Ramos (cell line): ENCODE measurements around the gene ANKZF1.

Experiments used
- in situ Hi-C: fragments of 300-500 bp; cut with MboI; formaldehyde crosslinking; loops from one replicate; pipeline ENCODE4 v1.14.3; 2022; ENCODE audit warnings: low sequenced_read_pairs; ENCODE audit not compliant: unreplicated experiment

The ANKZF1 gene

DNA sequence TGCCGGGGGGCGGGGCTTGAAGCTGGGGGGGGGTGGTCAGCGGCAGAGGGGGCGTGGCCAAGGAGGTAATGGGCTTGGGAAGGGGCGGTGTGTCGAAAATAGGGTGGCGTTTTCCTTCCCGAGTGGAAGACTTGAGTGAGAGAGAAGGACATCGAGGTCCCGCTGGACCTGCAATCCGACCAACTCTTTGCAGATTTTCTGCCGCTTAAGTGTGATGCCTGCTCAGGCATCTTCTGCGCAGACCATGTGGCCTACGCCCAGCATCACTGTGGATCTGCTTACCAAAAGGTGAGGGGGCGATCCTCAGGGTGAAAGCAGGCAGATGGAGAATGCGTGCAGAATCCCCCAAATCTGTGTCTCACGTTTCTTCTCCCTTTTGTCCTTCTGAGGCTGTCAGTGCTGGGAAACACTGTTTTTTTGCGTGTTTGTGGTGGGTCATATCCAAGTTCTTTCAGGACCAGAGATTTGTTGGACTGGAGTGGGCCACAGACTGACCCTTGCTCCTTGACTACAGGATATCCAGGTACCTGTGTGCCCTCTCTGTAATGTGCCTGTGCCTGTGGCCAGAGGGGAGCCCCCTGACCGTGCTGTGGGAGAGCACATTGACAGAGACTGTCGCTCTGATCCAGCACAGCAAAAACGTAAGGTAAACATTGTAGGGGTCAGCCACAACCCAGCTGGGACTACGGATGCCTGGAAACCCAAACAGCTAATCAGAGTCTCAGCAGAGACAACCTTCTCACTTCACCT is 22.3 kb upstream of the ANKZF1 start:
- in situ Hi-C loops = loop anchor here (5.0 kb wide), 1 partner anchor 35 kb away; the partner anchor contains the start of gene SLC23A3

DNA sequence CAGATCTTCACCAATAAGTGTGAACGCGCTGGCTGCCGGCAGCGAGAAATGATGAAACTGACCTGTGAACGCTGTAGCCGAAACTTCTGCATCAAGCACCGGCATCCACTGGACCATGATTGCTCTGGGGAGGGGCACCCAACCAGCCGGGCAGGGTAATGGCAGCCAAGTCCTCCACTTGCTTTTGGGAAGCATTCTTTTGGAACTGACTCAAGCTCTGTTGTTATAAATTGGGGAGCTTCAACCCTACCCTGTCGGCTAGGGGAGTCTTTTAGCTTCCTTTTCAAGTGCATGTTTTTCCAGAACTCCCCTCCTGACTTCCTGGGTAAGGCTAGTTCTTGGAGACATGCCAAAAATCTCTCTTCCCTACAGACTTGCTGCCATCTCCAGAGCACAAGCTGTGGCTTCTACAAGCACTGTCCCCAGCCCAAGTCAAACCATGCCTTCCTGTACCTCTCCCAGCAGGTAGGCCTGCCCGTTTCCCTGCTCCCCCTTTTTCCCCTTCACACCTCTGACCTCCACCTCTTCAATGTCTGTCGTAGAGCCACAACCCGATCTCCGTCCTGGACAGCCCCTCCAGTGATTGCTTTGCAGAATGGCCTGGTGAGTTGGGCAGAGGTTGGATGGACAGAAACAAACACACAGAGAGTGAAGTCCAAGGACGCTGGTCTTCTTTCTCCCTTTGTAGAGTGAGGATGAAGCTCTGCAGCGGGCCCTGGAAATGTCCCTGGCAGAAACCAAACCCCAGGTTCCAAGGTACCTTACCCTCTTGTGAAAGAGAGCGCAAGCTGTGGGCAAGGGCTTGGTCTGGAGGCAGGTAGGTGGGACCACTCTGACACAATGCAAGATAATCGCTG is 21.5 kb upstream of the ANKZF1 start:
- in situ Hi-C loops = loop anchor here (5.0 kb wide), 1 partner anchor 36 kb away; the partner anchor contains the start of gene SLC23A3

DNA sequence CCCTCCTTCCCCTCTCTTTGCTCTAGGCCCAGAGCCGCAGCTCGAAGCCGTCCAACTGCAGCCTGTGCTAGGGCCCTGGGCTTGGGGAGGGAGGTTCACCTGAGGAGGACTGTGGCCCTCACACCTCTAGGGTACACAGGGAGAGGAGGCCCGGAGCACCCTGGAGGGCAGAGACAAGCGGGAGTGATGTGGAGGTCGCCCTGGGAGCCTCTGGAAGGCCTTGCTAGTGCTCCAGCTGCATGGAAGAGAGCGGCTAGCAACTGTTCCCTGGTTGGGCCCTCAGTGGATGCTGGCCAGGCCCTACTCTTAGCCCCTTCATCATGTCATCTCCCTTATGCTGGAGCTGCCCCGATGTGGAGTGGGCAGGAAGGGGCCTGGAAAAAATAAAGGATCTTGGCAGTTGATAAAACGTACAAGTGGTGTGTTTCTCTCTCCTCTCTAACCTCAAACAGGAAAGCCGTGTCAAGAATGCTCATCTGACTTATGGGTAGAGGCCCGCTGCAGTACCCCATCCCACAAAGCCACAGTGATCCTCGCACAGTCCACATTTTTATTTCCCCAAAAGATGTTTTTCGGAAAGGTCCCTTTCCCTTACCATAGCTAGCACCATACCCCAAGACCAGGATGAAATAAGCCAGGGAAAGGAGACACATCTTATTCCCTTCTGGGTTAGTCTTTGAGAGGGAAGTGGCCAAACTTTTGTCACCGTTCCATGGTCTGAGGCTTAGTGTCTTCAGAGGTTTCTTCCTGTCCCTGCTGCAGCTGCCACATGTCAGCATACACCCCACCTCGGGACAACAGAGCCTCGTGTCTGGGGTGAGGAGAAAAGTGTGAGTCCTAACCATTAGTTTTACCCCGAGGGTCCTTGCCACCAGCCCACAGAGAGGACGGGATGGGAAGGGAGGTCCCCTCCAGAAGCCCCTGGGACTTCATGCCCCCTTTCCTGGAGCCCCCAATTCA is 20.1 kb upstream of the ANKZF1 start:
- in situ Hi-C loops = loop anchor here (5.0 kb wide), 1 partner anchor 37 kb away; the partner anchor contains the start of gene SLC23A3

DNA sequence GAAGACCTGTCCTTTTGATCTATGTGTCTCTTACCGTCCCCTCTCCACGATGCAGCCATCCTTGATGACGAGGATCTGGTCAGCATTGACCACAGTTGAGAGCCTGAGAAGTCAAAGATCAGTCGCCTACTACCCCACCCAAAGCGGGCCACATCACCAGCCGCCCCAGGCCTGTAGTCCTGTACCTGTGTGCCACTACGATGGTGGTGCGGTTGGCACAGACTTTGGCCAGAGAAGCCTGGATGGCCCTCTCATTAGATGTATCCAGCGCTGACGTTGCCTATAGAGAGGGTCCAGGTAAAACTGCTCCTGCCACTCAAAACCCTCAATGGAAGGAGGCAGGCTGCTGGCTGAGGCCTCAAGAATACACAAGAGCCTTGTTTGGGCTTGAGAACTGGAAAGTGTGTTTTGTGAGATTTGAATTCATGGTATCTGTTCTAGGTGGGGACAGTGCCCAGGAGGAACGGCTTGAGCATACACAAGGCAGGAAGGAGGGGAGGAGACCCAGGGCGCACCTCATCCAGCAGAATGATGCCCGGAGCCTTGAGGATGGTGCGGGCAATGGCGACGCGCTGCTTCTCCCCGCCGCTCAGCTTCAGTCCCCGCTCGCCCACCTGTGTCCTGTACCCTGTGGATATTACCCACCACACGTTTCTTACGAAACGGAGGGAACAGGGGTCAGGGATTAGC is 19.3 kb upstream of the ANKZF1 start:
- in situ Hi-C loops = no loop called here

DNA sequence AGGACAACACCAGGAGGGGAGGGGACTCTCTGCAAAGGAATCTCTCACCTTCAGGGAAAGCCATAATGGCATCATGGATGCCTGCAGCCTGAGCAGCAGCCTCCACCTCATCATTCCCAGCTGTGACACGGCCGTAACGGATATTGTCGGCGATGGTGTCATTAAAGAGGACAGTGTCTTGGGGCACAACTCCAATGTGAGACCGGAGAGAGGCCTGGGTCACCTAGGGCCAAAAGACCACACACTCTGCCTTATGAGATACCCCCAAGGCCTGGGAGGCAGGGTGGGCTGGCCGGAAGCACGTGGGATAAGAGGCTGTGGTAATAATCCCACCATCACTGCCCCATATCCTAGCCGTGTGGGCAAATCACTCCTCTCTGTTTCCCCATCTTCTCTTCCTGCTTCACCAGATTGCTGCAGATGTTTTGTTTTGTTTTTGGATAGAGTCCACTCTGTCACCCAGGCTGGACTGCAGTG is 18.7 kb upstream of the ANKZF1 start:
- in situ Hi-C loops = no loop called here

DNA sequence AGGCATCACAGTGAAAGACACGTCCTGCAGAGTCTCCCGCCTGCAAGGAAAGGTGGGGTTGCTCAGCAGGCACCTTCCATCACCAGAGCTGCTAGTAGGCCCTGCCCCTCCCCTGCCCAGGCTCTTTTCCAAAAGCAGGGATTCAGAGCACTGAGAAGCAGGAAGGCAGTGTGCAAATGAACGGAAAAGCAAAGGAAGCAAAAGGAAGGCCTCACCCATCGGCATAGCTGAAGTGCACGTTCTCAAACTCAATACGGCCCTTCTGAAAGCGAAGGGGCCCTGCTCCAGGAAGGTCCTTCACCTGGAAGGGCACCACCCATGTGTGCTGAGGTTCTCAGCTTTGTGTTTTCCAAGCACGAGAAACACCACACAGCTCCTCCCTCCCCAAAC is 16.6 kb upstream of the ANKZF1 start:
- in situ Hi-C loops = no loop called here

DNA sequence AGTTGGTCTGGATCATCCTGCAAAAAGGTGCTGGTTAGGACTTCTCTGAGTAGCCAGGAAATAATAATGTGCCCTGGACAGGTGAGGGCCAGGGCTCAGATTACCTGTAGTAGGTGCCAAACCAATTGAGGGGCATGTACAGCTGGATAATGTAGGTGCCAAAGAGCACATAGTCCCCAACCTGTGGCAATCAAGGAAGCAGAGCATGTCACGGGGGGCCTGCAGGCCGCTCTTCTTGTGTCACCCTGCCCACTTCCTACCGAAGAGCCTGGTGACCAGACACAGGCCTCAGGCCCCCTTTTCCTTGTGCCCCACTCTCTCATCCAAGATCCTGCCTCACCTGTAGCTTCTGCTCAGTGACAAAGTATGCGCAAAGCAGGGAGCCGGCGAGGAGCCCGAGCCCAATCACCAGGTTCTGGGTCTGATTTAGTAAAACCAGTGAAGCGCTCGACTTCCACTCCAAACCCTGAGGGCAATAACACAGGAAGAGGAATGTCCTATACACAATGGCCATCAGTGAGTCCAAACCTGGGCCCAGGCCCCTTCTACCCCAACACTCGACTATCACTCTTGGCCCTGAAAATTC is 16.0 kb upstream of the ANKZF1 start:
- in situ Hi-C loops = no loop called here

DNA sequence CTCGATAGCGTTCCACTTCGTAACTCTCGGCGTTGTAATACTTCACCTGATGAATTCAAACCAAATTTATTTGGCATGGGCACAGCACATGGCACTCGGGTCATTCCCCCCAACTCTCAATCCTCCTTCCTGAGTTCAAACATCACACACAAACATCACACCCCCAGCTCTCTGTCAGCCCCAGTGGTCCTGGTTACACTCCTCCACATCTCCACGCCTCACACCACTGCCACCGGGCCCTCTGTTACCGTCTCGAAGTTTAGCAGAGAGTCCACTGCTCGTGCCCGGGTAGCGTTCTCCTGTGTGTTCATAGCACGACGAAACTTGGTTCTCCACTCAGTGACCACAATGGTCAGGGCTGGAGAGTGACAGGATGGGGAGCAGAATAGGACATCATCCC is 15.5 kb upstream of the ANKZF1 start:
- in situ Hi-C loops = no loop called here

DNA sequence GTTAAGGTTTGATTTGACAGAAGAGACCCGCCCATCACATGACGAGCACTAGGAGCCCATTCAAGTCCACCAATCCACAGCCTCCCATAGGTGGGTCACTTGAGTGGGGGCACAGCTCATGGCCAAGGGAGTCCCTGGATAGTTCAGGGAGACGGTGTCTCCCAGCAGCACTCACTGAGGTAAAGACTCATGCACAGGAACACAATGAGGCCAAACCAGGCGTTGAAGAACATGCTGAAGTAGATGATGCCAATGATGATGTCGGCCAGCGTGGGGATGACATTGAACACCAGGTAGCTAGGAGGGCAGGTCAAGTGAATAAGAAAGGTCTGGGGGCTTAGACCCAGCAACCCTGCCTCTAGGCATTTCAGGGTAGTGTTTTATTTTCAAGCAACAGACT is 14.8 kb upstream of the ANKZF1 start:
- in situ Hi-C loops = no loop called here

DNA sequence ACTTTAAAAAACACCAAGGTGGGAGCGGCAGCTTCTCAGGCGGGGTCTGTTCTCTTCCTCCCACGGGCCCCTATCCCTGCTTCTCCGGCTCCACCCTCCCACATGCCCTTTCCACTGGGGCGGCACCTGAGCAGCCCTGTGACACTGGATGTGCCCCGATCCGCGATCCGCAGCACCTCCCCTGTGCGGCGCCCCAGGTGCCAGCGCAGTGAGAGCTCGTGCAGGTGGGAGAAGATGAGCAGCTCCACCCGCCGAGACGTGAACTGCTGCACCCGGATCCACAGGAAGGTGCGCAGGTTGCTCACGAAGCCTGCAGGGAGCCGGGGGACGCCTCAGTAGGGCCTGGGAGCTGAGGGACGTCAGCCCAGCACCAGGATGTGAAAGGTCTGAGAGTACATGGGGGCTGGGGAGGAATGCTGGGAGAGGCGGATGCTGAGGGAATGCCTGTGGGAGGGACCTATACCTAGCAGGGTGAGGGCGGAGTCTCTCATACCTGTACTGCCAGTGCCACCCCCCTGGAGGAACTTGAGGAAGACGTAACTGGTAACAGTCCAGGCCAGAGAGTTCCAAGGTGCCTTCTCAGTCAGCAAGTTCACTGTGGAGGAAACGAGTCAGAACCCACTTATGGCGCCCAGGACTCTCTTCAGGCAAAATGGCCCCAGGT is 13.6 kb upstream of the ANKZF1 start:
- in situ Hi-C loops = no loop called here

DNA sequence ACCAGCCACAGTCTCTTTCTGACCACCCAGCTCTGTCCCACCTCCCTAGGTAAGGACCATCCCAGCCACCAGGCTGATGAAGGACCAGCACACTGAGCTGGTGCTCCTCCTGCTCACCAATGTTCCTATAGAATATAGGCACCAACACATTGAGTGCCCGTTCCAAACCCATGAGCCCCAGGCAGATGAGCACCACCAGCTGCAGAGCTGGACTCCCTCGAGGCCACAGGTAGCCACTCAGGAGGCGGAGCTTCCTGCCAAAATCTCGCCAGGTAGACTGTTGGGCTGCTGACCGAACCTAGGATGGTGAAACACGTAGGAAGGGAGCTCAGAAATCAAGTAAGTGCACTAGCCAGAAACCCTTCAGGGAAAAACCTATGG is 13.1 kb upstream of the ANKZF1 start:
- in situ Hi-C loops = no loop called here

DNA sequence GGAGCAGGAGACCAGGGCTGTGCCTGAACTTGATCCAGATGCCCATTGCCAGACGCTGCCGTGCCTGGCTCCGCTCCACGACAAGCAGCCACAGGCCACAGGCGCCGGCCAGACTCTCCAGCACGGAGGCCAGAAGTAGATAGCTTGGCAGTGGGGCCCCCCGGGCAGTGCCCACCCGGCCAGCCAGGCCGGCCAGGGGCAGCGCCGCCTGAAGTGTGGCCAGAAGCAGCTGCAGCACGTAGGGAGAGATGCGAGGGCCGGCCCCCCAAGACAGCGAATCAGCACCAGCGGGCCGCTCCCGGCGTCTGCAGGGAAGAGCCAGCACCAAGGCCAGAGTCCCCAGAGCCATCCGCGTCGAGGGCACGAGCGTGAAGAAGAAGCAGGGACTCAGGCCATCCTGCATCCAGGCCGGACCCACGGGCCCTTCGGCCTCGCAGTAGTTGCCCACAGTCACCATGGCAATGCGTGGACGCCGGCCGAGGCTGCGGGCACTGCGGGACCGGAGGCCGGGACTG is 11.3 kb upstream of the ANKZF1 start:
- in situ Hi-C loops = no loop called here

DNA sequence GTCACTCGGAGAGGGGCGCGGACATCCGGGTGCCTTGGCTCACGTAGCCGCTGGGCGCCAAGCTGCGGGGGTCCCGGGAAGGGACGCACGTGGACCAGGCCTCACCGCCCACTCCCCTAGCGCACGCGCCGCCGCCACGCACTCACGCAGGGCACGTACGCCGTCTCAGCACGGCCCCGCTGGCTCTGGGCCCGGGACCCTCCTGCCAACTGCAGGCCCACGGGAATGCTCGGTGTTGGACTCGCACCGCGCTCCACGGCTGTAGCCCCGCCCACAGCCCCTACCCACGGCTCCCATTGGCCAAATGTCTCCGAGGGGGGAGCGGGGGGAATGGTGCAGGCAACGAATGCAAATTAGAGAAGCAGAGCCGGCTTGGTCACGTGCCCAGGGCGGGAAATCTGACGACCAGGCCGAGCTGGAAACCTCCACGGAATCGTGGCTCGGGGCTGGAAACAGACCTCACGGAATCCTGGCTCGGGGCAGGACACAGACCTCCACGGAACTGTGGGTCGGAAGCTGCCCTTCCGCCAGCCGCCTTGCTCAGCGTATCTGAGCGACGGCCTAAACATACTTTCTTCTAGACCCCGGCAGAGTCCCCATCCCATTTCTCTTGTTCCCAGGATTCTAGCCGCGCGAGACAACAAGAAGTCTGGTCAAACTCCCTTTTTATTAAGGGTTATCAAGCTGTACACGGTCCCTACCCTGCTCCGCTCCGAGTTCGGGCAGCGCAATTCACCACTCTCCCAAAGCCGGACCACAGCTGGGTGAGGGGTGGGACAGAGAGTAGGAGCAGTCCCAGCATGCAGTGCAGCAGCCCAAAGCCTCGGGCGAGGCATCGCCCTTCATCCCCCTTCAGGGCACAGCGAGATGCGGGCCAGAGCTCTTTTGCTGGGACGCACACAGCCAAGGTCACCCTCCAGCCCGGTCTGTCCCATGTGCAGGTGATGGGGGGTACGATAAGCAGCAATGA is 10.6 kb upstream of the ANKZF1 start, which contains the start of gene ABCB6:
Gene ABCB6 (minus strand): TSS at position 227 of the 970 bp plus-strand sequence. CDS start 285 bp downstream, outside the sequence.
- in situ Hi-C loops = no loop called here

DNA sequence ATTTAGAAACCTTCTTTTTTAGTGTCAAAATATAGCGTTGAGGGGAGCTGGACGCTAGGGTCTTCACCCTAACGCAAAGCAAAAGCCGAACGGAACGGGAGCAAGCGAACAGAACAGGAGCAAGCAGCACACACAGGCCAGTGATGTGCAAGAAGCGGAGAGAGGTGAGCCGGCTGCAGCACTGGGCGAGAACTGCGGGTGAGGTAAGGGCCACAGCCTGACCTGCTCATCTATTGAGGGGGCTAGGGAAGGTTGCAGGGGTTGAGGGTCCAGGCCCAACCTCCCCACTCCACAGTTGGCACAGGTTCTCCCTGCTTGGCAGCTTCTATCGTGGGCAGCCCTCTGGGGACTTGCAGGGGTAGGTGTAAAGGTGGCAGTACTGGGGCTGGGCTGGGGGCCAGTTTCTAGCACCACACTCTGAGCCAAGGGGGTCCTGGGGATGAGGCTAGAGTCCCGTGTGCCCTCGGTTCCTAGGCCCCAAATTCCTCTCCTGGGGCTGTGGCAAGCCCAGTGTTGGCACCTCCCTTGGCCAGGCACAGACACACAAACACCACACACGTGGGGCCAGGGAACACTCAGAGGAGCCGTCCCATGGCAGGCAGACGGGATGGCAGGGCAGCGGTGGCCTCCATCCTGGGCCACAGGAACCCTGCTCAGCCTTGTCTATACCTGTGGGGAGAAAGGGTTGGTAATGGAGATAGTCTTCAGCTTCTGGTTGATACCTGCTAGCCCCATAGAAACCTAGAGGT is 9.6 kb upstream of the ANKZF1 start:
- in situ Hi-C loops = no loop called here

DNA sequence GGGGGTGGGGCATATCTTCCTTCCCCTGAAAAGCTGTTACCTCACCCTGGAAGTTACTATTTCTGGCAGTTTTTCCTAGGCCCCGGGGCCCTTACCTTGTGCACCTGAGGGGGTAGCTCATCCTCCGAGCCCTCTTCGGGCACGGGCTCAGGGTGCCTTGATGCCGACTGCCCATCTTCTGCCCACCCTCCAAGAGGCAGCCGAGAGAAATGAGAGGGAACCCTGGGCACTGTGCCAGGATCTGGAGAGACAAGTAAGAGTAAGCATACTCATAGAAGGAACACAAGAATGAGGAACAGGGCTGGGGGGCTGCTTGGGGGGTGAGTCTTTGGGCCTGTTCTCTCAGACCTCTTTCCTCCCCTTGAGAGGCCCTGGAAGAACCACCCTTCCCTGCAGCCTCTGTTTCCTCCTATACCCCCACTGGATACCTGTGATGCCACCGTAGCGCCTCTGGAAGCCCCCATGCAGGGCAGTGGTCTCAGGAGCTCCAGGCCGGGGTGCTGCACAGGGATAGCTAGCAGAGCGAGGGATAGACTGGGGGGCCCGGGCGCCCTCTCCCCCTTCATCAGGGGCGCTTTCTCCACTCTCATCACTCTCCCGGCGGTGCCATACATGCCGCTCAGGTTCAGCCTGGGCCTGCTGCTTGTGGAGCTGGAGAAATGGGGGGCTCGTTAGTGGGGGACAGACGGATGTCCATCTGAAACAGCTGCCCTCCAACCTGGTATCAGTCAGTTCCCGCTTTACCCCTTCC is 8.8 kb upstream of the ANKZF1 start:
- in situ Hi-C loops = no loop called here

DNA sequence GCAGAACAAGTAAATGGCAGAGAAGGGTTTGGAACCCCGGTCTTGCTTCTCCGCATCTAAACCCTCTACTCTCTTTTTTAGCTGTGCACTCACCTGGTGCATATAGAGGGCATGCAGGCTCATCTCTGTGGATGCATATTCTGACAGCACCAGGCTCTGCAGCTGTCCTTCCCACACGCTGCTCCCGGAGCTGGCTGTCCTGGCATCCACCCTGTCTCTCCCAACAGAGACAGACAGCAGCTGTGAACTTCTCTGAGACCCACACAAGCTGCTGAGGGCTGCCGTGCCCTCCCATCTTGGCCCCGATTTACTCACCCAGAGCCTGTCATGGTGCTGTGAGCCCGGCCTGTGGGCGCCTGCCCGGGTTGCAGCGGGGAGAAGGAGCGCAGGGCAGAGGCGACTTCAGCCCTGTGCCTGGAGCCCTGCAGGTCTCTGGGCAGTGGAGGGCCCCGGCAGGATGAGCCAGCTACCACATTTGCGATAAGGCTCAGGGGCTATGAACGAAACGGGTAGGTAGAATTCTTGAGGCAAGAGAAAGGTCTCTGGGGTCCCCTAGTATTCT is 7.6 kb upstream of the ANKZF1 start:
- in situ Hi-C loops = no loop called here
